ENCODE data around the gene FGB.
A peak's percentile ranks its signal among the peaks of the same experiment; 100 is the strongest.

The FGB gene

DNA sequence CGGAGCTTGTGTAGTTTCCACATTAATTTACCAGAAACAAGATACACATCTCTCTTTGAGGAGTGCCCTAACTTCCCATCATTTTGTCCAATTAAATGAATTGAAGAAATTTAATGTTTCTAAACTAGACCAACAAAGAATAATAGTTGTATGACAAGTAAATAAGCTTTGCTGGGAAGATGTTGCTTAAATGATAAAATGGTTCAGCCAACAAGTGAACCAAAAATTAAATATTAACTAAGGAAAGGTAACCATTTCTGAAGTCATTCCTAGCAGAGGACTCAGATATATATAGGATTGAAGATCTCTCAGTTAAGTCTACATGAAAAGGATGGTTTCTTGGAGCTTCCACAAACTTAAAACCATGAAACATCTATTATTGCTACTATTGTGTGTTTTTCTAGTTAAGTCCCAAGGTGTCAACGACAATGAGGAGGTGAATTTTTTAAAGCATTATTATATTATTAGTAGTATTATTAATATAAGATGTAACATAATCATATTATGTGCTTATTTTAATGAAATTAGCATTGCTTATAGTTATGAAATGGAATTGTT, at the start of gene FGB:
FGB (plus strand) TSS at position 315 of the 558 bp plus-strand sequence; CDS start at position 323, 8 bp downstream.
- DNase-seq, result no peak

DNA sequence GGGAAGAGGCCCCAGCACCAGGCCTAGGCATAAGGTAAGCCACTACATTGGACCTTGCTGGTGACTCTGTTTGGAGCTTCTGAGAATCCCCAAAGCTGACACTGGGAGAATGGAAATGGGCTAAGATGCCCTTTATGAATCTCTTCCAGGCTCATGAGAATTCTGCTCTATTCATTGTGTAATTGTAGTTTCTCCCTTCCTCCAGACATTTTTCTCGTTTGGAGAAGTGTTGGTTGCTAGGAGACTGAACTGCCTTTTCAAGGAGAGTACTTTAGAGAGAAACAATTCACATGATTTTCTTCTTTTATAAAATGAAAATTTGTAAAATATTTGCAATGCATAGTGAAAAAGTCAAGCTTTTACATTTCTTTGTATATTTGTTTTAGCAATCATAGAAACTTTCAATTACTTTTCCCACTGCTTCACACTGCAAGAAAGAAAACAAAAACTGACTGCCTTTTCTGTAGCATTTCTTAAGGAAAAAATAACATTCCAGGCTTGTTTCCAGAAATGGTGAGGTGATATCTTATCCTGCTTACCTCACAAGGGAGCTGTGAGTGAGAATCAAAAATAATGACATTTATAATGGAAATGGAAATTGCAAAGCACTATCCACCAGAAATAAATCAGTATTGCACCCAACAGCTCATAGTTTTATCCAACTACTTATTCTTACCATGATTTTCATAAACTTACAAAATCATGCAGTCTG, 46.3 kb upstream of the FGB start:
- peak in 1 of 2 experiments; percentile 24 for DNase-seq

DNA sequence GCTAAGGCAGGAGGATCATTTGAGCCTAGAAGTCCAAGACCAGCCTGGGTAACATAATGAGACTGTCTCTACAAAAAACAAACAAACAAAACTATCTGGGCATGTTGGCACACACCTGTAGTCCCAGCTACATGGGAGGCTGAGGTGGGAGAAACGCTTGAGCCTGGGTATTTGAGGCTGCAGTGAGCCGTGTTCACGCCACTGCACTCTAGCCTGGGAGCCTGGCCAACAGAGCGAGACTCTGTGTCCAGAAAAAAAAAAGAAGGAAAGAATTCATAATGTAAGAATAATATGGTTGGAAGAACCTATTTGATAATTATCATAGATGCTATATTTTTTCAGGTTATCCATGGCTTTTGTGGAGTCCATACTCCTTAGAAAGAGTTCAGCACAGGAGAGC, 45.2 kb upstream of the FGB start:
- DNase-seq, result no peak

DNA sequence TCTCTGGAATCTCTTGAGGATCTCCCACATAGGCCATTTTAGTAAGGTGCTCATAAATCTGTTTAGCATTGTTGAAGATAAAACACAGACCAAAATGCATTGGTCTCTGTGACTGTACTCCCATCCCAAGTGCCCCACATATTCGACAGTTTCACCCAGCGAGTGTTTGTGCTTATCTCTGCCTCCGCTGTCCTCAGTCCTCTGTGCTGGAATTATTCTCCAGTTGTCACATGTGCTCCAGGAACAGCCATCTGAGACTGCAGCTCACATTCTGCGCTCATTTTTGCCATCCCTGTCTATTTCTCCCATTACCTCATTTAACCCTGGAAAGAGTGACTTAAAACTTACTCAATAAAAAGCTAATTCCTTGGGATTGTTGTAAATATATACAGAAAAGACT, 43.6 kb upstream of the FGB start:
- no peak for DNase-seq

DNA sequence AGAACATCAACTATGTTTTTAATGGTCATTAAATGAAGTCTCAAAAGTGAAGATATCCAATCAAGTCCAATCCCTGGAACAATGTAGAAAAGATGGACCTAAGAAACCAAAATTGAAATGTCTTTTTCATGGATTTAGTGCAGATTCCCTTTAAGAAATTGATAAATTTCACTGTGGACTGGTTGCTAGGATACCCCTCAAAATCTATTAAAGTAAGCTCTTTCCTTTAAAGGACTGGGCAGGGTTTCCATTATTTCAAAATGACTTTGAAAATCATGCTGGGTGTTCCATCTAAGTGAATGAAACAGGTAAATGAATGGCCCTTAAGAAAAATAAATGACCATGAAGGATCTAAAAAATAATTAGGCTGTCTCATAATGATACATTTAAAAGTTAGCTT, 41.2 kb upstream of the FGB start:
- DNase-seq, result no peak

DNA sequence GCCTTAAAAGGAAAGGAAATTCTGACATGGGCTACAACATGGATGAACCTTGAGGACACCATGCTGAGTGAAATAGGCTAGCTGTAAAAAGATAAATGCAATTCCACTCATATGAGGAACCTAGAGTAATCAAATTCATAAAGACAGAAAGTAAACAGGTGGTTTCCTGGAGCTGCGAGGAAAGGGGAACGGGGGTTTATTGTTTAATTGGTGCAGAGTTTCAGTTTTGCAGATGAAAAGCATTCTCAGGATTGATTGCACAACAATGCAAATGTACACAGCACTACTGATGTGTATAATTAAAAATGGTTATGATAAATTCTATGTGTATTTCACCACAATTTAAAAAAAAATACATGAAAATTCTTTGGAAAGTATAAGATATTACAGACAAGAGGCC, 36.7 kb upstream of the FGB start:
- no peak for DNase-seq

DNA sequence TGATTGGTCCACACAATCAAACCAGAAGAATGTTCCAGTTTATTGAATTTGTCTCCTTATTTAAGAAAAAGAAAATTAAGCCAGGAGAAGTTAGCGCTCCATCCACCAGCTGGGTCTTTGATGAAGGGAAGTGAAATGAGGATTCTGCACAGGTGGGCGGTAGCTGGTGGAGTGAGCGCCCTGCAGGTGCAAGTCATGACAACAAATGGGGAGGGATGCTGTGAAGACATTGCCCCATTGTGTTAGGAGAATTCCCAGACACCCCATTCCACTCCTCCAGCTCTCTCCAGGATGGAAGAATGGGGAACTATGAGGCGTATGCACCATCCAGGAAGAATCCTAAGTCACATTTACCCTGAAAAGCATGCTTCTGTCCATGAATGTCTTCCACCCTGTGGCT, 35.5 kb upstream of the FGB start:
- DNase-seq, result no peak

DNA sequence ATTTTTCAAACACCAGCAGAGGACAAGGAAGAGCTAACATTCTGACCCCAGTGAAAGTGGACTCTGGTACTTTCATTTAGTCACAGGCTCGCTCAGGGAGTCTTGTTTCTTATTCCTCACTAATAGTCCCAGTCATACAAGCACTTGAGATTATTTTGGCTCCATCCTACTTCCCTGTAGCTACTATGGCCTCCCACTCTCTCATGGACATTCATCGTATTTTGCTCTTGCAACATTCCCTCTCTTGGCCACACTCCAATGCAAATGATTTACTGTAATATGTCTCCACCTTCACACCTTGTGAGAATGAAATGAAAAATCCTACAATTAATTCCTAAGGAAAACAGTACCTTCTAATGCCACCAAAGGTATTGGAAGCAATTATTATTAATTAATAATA, 33.9 kb upstream of the FGB start:
- DNase-seq, result no peak

DNA sequence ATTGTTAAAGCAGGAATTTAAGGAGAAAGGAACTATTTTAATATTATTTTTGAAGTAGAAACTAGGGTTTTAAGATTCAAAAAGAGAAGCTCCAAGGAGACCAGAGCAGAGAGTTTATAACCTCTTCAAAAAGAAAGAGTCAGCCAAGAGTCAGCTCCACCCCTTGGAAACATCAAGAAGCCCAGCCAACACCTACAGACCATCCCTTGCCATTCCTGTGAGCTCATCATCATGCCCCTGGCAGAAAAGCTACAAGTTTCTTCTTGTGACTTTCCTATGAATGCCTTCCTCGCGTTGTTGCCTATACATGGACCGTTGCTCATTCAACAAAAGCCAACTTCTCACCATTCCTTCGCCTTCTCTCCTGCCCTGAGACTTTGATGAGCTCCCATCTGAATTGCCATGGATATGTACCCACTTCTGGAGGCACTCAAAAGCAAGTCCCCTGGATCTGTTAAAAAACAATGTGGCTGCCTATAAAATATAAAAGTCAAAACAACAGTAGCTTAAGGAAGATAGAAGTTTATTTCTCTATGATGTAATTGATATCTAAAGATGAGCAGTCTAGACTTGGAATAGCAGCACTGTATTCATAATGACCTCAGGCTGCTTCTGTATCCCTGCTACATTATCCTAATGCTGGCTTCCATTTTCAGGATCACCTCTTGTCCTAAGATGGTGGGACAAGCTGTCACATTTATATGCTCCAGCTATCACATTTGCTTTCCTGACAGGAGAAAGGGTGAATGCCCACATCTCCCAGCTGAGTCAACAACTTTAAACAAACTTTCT, 32.9 kb upstream of the FGB start:
- DNase-seq, result no peak

DNA sequence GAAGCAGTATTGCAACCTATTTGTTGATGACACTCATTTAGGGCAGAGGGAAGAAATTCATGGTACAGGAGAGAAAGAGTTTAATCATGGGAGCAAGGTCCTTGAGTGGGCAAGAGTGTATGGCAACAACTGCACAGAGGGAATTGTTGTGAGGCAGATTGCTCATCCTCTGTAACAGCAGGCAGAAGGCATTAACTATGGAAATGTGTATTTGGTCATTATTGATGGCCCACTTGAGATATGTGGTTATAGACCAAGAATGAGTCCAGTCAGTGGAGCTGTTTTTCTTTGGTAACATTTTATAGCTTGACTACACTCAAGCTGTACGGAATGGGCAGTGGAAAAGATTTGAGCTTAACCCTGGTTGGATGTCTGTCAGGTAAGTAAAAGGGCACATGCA, 28.5 kb upstream of the FGB start:
- DNase-seq, result no peak

DNA sequence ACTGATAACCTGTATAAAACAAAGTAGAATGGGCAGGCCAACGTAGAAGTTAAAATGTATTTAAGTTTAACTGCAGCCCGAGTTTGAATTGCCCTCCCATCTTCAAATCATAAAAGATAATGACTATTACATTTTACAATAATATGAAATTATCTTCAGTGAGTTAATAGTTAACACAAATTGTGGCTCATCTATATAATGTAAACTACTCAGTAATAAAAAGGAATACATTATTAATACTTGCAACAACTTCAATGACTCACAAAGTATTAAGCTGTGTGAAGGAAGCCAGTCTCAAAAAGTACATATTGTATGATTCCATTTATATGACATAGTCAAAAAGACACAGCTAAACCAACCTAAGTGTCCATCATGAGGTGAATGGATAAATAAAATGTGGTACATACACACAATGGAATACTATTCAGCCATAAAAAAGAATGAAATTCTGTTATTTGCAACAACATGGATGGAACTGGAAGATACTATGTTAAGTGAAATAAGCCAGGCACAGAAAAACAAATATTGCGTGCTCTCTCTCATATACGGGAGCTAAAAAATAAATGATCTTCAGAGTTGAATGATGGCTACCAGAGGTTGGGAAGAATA, 20.4 kb upstream of the FGB start:
- DNase-seq, result no peak

DNA sequence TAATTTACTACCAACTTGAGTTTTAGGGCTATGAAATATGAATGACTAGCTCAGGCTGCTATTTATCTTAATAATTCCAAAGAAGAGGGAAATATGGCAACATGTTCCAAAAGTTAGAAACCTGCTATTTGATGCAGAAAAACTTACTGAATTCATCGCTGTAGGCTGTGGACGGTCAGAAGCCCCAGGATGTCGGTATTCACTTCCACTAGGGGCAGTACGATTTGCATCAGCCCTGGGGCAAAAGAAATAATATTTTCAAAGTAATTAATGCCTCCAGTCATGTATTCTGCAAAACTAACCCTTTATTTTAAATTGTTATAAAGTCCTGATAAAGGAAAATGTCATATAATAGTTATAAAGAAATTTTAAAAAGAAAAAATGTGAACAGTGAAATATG, 17.1 kb upstream of the FGB start:
- DNase-seq, result no peak

DNA sequence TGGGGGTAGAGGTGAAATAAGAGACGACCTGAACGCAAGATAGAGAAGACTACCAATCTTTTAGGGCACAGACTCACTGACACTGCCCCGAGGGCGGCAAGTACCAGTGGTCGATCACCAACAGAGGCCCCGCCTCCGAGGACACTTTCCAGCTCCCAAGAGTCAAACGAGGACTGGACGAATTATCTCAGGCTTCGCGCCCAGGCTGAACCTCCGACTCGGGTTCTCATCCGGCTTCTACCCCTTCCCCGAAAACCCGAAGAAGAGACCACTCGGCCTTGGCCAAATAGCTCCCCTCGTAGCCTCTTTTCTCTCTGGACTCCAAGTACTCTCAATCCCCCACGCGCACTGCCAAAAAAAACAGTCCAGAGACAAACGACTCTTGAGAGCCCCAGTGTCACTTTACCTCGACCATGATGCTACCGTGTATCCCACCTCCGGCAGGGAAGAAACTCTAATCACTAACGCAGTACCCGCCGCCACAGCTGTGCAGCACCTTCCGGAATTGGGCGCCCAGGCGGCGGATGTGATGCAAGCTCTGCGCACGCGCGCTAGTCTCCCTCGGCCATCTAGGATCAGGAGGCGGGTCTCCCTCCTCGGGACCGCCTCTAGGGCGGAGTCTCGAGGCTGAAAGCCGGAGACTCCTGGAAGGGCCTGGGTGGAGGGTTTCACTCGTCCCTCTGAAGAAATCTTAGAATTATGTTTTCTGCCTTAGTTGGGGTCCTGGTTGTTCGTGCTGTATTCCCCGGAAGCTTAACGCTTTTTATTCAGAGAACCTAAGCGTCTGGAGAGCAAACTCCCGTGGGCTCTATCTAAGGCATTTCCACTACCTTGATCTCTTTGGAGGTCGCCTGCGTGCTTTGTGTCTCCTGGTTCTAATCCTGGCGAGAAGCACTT, 12.7 kb upstream of the FGB start, which contains the start of gene PLRG1:
PLRG1 (minus strand) TSS at position 507 of the 897 bp plus-strand sequence; CDS start at position 415, 92 bp downstream.
- peak; percentile 91 to 93 for DNase-seq

DNA sequence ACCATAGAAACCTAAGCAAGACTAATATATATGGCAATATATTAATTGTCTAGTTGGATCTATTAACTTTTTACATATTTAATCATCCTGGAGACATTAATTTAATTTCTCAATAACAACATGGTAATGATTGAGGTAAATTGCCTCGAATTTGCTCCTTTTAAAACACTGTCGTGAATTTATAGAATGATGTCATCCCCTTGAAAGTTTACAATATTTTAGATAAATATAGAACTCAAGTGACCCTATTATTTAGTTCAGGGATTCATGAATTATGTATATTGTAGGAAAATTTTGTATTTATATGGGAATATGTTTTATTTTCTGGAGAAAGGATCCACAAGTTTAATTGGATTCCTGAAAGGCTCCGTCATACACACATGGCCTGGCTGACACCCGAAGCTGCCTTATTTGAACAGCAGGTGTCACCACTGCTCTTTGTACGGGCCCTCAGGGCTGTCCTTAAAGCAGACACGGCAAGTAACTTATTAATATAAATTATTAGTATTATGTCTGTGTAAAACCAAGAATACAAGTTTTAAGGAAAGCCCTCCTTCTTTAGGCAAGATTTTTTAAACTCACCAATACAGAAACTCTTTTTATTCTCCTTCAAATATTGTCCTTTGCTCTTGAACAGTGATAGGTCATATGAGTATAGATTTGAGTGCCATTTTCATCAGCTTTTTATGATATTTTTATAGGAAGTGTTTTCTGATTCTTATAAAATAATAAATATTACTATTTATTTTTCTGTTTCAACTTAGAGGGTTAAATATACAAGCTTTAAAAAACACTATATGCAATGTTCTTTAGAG, 10.7 kb upstream of the FGB start:
- peak; percentile 85 to 86 for DNase-seq

DNA sequence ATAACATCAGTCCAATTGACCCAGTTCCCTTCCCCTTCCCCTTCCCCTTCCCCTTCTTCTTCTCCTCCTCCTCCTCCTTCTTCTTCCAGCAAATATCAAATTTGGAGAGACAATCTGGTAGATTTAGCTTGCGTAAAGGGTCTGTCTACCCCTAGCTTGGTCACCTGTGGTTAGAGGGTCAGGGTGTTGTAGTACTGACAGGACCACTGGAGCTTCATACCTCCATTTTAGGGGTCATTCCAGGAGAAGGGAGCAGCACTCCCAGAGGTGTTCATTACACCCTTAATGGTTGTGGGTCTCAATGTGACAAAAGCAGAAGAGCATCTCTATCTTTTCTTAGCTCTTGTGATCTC, 3.7 kb upstream of the FGB start:
- no peak for DNase-seq

DNA sequence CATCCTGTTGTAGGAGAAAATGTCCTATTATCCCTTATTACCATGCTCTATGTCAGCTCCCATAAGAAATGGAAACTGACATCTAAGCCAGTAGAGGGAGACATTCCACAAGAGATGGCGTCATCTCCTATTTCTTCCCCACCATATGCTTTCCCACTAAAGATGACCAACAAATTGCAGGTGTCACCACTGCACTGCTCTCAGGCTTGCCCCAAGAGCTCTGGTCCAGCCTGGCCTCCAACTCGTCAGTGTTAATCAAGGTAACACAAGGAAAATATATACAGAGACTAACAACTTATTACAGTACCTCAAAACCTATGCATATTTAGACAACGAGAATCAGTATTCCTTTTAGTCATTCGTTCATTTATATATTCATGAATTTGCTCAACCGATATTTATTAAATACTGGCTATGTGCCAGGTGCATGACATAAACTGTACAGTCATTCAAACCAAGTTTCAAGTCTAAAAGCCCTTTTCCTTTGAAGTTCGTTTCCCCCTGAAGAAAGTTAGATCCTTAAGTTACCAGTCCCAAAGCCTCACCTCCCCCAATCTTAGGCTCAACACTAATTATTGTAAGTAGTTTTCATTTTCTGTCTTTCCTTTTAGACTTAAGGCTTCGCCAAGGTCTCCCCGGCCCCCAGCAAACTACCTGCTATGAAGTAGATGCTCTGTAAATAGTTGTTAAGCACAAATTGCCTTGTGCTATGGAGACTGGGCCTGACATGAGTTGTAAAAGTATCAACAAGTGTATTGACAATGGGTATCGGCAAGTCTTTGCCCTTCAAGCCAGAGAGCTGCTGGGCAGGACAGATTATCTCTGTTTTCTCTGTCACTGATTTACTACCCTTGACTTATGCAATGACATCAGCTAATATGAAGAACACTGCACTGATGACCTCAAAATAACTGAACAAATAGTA, 3.1 kb upstream of the FGB start:
- peak; percentile 34 to 55 for DNase-seq

DNA sequence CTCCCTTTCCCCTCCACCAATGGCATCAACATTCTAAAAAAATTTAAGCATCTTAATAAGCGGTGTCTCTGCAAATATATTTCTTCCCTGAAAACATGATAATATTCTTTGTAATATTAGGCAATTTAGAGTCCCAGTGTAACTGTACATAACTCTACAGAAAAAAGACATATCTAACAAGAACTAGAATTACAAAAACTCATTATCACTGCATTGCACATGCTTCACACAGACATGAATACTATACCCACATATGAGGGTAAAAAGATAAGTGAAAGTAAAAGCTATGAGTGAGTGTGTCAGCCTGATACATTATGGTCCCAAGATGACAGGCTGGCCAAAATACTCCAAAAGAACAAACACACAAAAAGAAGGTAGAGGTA, 2.4 kb upstream of the FGB start:
- DNase-seq, result no peak

DNA sequence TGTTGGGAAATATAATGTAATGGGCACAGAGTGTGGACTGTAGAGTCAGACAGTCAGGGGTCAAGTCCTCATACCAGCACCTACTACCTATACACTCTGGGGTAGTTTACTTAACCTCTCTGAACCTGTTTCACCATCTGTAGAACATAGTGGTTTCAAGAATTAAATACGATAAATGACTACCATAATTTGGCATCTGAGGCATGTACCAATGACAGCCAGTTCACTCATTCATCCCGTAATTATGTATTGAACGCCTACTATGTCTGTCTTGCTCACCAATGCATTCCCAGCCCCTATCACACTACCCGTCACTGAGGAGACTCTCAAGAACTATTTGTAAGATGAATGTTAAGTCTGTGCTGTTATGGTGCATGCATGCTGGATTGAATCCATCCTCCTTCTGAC, 2.0 kb upstream of the FGB start:
- DNase-seq, result no peak

DNA sequence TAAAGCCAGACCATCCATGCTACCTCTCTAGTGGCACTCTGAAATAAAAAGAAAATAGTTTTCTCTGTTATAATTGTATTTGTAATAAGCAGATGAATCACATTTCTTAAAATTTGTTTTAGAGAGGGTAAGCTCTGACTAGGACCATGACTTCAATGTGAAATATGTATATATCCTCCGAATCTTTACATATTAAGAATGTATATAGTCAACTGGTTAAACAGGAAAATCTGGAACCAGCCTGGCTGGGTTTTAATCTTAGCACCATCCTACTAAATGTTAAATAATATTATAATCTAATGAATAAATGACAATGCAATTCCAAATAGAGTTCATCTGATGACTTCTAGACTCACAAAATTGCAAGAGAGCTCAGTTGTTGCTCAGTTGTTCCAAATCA, 1.5 kb downstream of the FGB start:
- no peak for DNase-seq

DNA sequence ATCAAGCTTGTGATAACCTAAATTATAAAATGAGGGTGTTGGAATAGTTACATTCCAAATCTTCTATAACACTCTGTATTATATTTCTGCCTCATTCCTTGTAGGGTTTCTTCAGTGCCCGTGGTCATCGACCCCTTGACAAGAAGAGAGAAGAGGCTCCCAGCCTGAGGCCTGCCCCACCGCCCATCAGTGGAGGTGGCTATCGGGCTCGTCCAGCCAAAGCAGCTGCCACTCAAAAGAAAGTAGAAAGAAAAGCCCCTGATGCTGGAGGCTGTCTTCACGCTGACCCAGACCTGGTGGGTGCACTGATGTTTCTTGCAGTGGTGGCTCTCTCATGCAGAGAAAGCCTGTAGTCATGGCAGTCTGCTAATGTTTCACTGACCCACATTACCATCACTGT, 2.9 kb downstream of the FGB start:
- no peak for DNase-seq
